HepG2 (cell line): Measurements from ENCODE around the gene MOCS1. TPM values are rescaled to one million over a fixed set of nuclear protein-coding genes. Genes with fewer than 3 reads are reported as not detected.

ENCODE experiments used
- AHR ChIP-seq: IDR thresholded peaks from 2 replicates; pipeline ENCODE4 v1.6.1; 2018; ENCODE audit warnings: missing genetic modification reagents, missing compliant biosample characterization
- ATF7-NPFF ChIP-seq: sonication (generic); formaldehyde crosslinking; IDR thresholded peaks from 2 replicates; pipeline ENCODE4 v1.8.1; 2023; ENCODE audit warnings: mild to moderate bottlenecking, low read depth, missing genetic modification reagents, moderate library complexity
- BHLHE40 ChIP-seq: IDR thresholded peaks from 2 replicates; pipeline ENCODE4 v1.6.1; 2011; ENCODE audit warnings: low read length, improper control_type of control experiment
- CAMTA2 ChIP-seq: sonication (generic); formaldehyde crosslinking; IDR thresholded peaks from 2 replicates; pipeline ENCODE4 v1.4.0; 2020; ENCODE audit warnings: mild to moderate bottlenecking, missing genetic modification reagents, borderline replicate concordance
- EED ChIP-seq: sonication (generic); formaldehyde crosslinking; IDR thresholded peaks from 2 replicates; pipeline ENCODE4 v1.5.0; 2020; ENCODE audit warnings: mild to moderate bottlenecking, missing genetic modification reagents
- JDP2 ChIP-seq: sonication (generic); formaldehyde crosslinking; IDR thresholded peaks from 2 replicates; pipeline ENCODE4 v1.8.1; 2022; ENCODE audit warnings: missing genetic modification reagents, borderline replicate concordance
- KDM4B ChIP-seq: sonication (generic); formaldehyde crosslinking; IDR thresholded peaks from 2 replicates; pipeline ENCODE4 v1.4.0; 2020; ENCODE audit warnings: missing genetic modification reagents
- MED1 ChIP-seq: sonication (generic); formaldehyde crosslinking; IDR thresholded peaks from 2 replicates; pipeline ENCODE4 v1.4.0; 2020; ENCODE audit warnings: missing genetic modification reagents
- MLX ChIP-seq: IDR thresholded peaks from 2 replicates; pipeline ENCODE4 v1.6.1; 2016
- MNT ChIP-seq: fragments of 450-650 bp; IDR thresholded peaks from 2 replicates; pipeline ENCODE4 v1.6.1; 2016
- PHF5A ChIP-seq: IDR thresholded peaks from one replicate; pipeline ENCODE4 v1.6.1; 2018; ENCODE audit warnings: low read depth, missing genetic modification reagents; ENCODE audit not compliant: unreplicated experiment
- STAG1 ChIP-seq: sonication (generic); formaldehyde crosslinking; IDR thresholded peaks from 2 replicates; pipeline ENCODE4 v1.4.0; 2020; ENCODE audit warnings: missing genetic modification reagents
- THAP9 ChIP-seq: sonication (generic); formaldehyde crosslinking; IDR thresholded peaks from 2 replicates; pipeline ENCODE4; 2020; ENCODE audit warnings: missing genetic modification reagents, mild to moderate bottlenecking, borderline replicate concordance
- TOE1 ChIP-seq: sonication (generic); formaldehyde crosslinking; IDR thresholded peaks from 2 replicates; pipeline ENCODE4 v1.4.0; 2020; ENCODE audit warnings: mild to moderate bottlenecking, missing genetic modification reagents
- WIZ ChIP-seq: sonication (generic); formaldehyde crosslinking; IDR thresholded peaks from 2 replicates; pipeline ENCODE4 v1.5.1; 2020; ENCODE audit warnings: mild to moderate bottlenecking, missing genetic modification reagents
- ZBTB10 ChIP-seq: sonication (generic); formaldehyde crosslinking; IDR thresholded peaks from 2 replicates; pipeline ENCODE4 v1.4.0; 2020; ENCODE audit warnings: missing genetic modification reagents, borderline replicate concordance
- ZBTB42 ChIP-seq: sonication (generic); formaldehyde crosslinking; IDR thresholded peaks from 2 replicates; pipeline ENCODE4 v1.5.0; 2020; ENCODE audit warnings: mild to moderate bottlenecking, missing genetic modification reagents
- ZNF253 ChIP-seq: sonication (generic); formaldehyde crosslinking; IDR thresholded peaks from 2 replicates; pipeline ENCODE4 v1.8.0; 2022; ENCODE audit warnings: mild to moderate bottlenecking, missing genetic modification reagents, borderline replicate concordance
- ZNF672 ChIP-seq: sonication (generic); formaldehyde crosslinking; IDR thresholded peaks from 2 replicates; pipeline ENCODE4 v1.8.1; 2022; ENCODE audit warnings: missing genetic modification reagents
- ZXDC ChIP-seq: sonication (generic); formaldehyde crosslinking; IDR thresholded peaks from 2 replicates; pipeline ENCODE4 v1.5.0; 2020; ENCODE audit warnings: mild to moderate bottlenecking, missing genetic modification reagents
- polyA plus RNA-seq, 8 experiments: library from polyadenylated mRNA; depleted of rRNA in 3 of 8; stranded (reverse) in 7 of 8; unstranded in 1 of 8; fragments of >200 nt; fragmentation: Illumina TruSeq in 4 of 8; extraction: Trizol in 4 of 8; gene quantifications; 2 replicates each; pipeline versions ENCODE4 v1.2.1 to v1.2.3, GENCODE V29; 2011 to 2016; ENCODE audit warnings: low read depth in 4 of 8, missing spikeins in 1 of 8, mixed read lengths in 1 of 8; ENCODE audit not compliant: insufficient read depth in 1 of 8
- total RNA-seq, 5 experiments: library from RNA; depleted of rRNA; stranded (reverse); fragments of >200 nt; fragmentation: Illumina TruSeq; extraction: Trizol; gene quantifications; 2 replicates each; pipeline ENCODE4 v1.2.3, GENCODE V29; 2016; ENCODE audit warnings: low read depth in 1 of 5

Gene MOCS1
- total and polyA plus RNA-seq, 2 of the 13 experiments (the other 11 are each of a cell fraction or from before 2014, with no cell fraction given), result 5.3 to 11.7 TPM

GRCh38 chr6:39934131-39934757 is at the start of gene MOCS1 (continued):
- peak; percentile 44; the same call in 1 of the 2 replicates for TF ChIP-seq ZBTB10
- TF ChIP-seq STAG1 (CRISPR knock-in tag), result no peak
- peak; percentile 71; the same call in 1 of the 2 replicates for TF ChIP-seq ZBTB42
- TF ChIP-seq ATF7-NPFF (CRISPR knock-in tag), result peak; percentile 64; the same call in 1 of the 2 replicates
- TF ChIP-seq PHF5A (CRISPR knock-in tag), result no peak
- TF ChIP-seq BHLHE40, result no peak
- TF ChIP-seq KDM4B (CRISPR knock-in tag), result 0 out of 2 replicates have a peak, but pooled peaks have one; percentile 11
- no peak for TF ChIP-seq WIZ (CRISPR knock-in tag)
- TF ChIP-seq THAP9 (CRISPR knock-in tag), result peak; percentile 69; the same call in 1 of the 2 replicates
- no peak for TF ChIP-seq ZXDC
- TF ChIP-seq ZNF672 (CRISPR knock-in tag), result no peak
- no peak for TF ChIP-seq MLX
- no peak; the same call in 1 of the 2 replicates for TF ChIP-seq MED1 (CRISPR knock-in tag)
- TF ChIP-seq CAMTA2 (CRISPR knock-in tag), result no peak
- no peak for TF ChIP-seq MNT
- TF ChIP-seq ZNF253 (CRISPR knock-in tag), result peak; percentile 83; the same call in 1 of the 2 replicates
- 0 out of 2 replicates have a peak, but pooled peaks have one; percentile 46 for TF ChIP-seq AHR (CRISPR knock-in tag)
- no peak for TF ChIP-seq EED (CRISPR knock-in tag)
- TF ChIP-seq TOE1 (CRISPR knock-in tag), result no peak
- no peak for TF ChIP-seq JDP2 (CRISPR knock-in tag)
